ENCODE data around the gene DNAJB13.

The DNAJB13 gene

DNA sequence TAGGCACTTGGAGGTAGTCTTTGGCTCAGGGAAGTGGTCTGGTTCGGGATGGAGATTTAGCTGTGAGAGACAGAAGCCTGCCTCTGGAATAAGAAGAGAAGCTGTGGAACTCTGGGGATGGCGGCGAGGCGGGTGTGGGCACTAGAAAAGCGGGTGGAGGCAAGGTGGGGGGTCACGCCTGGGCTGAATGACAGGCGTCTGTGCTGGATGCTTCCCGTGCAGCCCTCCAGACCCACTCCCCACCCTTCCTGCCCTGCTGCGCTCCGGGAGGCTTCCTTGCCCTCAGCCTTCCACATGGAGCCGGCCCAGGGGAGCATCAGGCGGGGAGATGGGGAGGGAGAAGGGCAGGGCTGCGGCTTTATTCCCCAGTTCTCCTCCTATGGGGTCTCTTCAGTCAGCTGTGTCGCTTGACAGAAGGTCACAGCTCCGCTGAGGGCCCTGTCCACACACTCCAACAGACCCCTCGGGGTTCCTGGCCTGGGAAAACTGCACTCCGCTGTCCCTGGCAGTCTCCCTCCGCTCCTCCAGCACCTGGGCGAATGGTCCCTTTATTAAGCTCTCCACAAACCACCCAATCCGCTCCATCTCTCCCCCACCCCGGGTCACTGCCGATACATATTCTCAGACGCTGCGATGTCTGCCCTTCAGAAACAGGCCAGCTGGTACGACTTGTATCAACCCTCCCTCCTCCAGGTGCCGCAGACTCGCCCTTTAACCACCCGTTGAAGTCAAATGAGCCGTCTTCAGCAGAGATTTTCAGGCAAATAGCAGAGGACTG lies 6.2 kb downstream of the DNAJB13 start:
- FAIRE-seq = no peak

DNA sequence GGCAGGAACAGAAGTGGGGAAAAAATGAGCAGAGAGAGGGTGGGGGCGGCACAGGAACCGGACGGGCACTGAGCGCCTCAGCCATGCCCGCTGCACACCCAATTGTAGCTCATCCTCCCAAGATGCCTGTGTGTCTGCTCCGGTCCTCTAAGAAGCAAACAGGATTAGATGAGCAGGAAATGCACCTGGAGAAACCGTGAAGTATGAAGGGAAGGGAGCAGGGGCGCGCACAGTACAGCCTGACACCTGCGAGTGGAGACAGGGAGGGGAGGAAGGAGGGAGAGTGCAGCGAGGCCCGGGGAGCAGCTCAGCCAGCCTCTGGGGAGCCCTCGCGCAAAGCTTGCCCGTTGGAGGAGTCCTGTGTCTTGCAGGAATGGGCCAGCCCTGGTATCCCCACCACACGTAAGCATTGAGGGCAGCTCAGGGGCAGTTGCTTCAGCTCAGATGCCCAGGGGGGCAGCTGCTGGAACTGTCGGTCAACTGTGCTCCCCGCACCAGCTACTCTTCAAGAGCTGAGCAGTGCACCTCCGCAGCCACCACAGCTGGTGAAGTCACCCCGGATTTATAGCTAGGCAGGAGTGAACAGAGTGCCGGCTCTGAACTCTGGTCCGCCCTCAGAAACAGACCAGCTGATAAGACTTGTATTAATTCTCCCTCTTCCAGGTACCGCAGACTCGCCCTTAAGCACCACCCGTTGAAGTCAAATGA lies 7.0 kb downstream of the DNAJB13 start:
- no peak for FAIRE-seq

DNA sequence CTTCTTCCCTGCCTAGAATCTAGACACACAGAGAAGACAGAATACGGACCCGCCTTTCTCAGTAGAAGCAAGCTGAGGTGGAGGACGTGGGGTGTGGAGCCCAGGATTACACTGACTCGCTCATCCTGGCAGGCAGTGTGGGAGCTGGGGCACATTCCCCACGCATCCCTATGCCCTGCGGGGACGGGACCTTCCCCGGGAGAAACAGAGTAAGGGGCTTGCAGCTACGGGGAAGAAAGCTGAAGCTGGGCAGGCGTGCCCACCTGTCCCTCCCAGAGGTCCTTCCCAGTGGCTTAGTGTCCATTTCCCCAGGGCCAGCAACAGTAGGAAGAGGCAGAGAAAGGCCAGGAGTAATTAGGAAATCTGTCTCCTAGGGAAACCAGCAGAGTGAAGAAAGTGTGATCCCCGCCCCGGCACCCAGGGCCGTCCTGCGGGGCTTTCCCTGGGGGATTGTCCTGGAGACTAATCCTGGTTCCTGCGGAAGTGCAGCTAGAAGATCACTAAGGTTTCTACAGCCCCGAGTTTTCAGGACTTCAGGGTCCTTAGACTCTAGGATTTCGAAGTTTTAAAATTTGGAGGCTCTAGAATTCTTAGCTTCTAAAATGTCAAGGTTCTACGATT lies 7.8 kb downstream of the DNAJB13 start:
- FAIRE-seq = no peak

DNA sequence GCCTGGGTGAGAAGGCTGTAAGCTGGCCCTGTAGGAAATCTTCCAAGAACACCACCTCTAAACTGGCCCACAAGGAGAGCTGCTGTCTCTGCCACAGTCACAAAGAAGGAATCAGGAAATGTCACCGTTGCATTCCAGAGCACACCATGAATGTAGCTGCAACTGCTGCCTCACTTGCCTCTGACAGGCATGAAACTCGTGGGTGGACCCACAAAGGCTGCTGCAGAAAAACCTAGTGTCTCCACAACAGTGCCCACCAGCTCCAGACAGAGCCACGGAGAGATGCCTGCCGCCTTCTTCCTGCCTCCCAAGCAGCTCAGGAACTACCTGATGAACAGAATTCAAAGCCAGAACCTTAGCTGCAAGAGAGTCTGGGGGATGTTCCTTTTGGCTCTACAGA lies 10.5 kb downstream of the DNAJB13 start:
- FAIRE-seq = no peak

DNA sequence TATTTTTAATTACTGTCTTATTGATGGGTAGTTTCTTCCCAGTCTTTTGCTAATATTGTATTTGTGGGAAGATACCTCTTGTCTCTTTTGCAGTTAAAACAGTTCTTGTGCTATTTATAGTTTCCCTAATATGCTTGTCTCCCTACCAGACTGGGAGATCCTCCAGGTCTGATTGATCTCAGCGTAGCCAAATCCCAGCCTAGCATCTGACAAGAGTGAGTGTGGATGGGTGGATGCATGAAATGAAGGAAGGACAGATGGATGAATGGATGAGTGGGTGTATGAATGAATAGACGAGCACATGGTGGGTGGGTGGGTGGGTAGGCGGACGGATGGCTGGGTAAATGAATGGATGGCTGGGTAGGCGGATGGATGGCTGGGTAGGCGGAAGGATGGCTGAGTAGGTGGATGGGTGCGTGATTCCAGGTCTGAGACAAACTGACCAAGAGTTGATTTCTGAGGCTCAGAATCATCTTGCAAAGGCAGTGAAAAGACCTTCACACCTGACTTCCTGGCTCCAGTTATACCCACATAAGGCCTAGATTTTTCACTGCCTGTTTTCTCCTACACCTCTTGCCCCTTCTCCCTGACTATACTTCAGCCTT lies 11.4 kb downstream of the DNAJB13 start:
- FAIRE-seq = no peak

DNA sequence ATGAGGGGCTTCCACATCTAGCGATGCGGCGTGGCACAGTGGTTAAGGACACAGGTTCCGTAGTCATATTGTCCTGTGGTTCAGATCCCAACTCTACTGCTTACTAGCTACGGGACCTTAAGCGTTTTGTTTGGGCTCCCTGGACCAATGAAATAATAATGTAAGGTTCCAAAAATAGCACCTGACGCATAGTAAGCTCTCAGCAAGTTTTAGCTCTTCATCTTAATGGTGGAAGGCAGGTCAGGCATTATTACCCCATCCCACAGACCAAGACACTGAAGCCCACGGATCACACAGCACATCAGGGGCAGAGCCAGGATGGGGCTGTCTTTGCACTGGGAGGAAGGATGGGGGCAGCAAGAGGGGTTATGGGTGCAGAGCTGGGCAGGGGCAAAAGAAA lies 13.0 kb downstream of the DNAJB13 start:
- no peak for FAIRE-seq

DNA sequence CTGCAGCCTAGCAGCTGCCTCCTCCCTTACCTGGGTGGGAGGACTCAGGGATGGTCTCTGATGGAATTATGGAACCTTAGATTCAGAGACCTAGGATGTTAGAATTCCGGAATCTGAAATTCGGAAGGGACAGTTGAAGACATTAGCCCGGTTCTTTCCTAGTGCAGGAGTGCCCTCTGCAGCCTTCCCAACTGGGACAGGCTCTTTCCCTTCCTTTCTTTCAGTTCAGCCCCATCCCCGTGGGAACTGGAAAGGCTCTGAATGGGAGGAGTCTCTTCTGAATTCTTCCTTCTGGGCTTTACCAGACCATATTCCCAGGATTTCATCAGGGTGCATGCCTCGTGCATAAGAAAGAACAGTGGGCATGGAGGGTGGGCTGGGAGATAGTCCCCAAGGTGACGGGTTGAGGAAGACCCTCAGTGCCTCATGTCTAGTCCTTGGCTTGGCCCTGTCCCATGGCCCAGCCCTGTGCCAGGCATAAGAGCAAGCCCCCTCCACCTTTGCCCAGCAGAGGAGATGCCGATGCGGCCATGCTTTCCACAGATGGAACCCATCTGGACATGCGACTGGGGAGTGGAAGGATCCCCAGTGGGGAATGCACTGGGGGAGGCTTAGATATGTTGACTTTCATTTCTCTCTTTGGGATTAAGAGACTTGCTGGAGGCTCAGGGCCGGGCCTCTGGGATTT lies 14.4 kb downstream of the DNAJB13 start:
- no peak for FAIRE-seq

DNA sequence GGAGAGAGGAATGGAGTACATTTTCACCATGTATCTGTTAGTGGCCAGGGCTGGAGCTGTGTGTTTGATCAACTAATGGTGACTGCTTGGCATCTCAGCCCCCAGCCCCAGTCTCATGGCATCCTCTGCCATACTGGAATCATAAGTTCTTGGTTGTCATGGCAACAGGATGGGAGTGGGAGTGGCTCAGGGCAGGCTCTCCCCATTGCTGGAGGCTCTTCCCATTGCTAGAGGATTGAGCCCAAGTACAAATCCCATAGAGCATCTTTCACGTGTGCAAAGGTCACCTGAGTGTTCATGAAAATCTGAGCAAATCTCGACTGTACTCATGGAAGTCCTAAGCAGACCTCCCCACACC lies 14.9 kb downstream of the DNAJB13 start:
- no peak for FAIRE-seq

DNA sequence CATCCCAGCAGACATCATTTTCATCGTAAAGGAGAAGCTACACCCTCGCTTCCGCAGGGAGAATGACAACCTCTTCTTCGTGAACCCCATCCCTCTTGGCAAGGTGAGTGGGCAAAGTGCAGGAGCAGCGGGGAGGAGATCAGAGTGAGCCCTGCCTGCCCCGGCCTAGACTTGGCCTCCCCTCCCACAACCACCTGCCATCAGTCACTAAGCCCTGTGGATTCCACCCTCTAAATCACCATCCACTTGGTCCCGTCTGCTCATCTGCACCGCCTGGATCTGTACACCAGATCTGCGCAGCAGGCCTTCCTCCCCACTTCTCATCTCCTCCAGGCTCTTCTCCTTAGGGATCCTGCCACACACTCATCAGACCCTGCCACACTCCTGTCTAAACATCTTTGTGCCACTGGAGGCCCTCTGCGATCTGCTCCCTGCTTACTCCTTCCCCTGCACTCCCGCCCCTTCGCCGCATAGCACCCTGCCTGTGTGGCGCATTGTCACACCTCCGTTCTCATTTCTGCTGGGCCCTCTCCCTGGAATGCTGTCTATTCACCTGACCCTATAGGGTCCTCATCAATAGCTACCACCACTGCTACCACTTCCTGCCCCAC lies 17.6 kb downstream of the DNAJB13 start:
- no peak for FAIRE-seq

DNA sequence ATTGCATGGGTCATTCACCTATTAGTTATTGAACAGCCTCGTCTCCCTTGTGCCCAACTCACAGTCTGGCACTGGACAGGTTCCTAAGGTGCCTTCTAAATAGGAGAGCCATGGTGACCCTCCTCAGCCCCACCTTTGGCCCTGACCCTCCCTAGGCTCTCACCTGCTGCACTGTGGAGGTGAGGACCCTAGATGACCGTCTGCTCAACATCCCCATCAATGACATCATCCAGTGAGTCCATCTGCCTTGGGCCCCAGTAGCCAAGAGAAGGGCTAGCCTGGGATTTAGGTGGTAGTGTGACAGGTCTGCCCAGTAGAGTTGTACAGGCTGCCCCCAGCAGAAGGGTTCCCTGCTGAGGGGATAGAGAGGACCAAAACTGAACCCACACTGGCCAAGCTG lies 18.3 kb downstream of the DNAJB13 start:
- FAIRE-seq = no peak

DNA sequence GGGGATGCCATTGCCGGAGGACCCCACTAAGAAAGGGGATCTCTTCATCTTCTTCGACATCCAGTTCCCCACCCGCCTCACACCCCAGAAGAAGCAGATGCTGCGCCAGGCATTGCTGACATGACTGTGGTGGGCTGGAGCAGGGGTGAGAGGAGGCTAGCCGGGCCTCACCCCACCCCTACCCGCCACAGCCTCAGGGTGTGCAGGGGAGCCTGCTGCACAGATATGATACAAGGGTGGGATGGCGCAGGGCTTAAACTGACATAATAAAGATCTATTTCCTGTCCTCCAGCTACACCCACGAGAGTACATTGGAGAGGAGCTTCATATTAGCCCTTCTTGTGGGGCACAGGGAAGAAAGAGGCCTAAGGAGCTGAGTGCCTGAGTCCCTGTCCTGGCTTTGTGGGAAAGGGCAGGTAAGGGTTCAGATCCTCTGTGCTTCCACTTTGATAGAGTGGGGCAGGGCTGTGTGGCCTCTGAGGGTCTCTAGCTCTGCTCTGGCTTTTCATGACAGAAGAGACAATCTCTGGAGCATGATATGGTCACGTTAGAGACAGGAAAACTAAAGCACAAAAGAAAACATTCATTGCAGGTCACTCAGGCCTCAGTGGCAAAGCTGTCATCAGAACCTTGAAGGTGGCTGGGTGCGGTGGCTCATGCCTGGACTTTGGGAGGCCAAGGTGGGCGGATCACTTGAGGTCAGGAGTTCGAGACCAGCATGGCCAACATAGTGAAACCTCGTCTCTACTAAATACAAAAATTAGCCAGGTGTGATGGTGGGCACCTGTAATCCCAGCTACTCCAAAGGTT lies 19.4 kb downstream of the DNAJB13 start:
- FAIRE-seq = no peak

DNA sequence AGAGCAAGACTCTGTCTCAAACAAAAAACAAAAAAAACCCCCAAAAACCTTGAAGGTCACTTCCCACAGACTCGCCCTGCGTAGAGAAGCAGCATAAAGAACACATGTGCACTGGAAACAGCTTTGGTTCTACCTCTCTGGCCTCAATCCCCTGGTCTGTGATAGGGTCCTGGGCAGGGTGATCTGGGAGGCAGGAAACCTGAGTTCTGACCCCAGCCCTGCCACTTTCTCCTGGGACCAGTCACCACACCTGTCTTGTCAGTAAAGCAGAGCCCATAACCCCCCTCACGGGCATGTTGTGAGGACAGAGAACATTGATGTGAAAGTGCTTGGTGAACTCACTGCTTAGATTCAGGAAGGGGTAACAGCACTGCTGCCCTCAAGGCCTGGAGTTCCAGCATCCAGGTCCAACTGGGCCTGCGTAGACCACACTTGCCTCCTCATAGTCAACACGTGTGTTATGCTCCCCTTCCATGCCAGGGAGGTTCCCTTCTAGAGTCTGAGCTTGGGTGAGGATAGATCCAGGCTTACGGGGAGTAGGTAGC lies 20.4 kb downstream of the DNAJB13 start:
- no peak for FAIRE-seq

DNA sequence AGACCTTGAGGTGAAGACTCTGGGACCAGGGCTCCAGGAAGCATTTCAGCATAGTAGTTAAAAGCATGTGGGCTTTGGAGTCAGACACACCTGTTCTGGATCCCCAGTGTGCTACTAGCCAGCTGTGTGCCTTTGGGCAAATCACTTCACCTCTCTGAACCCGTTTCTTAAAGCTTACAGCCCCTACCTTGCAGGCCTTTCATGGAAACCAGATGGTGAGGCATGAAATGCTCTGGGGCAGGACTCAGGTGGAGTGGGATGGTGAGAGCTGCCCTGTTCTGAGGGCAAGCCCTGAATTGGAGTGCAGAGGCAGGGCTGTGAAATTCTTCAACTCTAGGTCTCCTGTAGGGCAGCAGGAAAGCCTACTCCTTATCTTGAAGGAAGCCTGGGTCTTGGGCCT lies 21.4 kb downstream of the DNAJB13 start:
- FAIRE-seq = no peak

DNA sequence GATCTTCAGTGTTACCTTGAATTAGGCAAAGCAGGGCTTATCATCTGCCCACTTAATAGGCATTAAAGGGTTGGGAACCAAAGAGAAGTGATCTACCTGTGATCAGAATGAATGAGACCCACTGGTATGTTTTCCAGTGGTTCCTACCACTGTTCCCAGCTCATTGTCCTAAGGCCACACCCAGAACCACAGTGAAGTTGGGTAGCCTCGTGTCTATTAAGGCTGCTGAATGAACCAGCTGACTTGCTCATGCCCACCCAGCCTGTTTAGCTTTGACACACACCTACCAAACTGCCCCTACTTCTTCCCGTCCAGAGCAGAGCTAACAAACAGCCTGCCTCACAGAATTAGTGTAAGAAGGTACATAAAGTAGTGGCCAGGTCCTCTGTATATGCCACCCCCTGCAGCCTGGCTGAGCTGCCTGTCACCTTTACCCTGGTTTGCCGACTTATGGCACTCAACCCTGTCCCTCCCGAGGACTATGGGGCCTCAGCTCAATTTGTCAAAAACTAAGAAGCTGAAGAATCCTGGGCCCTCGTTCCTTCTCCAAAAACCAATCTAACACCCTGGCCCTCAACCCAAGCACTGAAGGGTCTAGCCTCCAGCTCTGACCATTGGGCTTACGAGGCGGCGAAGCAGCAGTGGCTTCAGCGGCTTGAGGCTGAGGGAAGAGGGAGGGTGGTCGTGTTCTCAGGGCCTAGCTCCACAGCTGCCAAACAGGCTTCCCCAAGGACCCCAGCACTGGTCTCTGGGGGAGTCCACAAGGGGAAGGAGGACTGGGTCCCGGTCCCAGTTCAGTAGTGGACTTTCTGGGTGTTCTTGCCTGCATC lies 22.0 kb downstream of the DNAJB13 start:
- FAIRE-seq = no peak

DNA sequence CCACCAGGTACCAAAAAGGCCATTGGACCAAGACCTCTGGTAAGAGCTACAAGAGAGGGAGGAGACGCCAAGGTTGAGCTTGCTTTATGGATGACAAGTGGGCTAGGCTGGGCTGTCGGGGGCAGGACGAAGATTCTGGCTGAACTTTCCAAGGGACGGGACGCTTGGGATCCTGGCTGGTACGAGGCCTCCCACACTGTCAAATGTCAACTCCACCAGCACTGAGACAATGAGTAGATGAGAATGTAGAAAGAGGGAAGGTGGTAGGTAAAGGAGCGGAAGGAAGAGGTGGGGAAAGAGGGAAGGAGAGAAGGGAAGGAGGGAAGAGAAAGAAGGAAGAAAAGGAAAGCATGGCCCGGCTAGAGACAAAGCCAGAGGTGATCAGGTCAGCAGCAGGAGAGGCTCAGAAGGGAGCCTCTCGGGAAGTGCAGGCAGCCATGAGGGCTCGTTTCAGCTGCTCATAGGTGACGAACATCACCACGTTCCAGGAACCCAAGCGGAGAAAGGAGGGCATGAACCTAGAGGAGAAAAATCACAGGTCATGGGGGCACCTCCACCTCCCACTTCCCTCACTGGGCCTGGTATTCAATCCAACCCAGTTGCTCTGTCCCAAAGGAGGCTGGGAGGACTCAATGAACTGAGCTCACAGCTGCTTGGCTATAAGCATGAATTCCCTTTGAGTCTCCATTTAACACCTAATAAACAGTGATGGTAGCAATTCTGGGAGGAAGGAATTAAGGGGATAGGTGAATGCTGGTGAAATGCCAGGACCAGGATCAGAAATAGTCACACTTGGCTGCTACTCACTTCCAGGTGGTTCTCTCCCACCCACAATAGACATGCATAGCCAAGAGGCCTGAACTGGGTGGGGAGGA lies 24.0 kb downstream of the DNAJB13 start:
- FAIRE-seq = no peak

DNA sequence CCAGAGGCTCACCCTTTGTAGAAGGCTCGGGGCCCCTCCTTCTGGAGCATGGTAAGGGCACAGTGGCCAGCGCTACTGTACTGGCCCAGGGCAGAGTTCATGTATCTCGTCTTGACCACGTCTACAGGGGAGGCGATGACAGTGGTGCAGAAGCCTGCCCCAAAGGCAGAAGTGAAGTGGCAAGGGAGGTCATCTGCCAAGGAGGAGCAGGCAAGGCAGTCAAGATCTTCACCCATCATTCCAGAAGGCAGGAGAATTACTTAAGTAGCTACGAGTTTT lies 24.6 kb downstream of the DNAJB13 start:
- no peak for FAIRE-seq

DNA sequence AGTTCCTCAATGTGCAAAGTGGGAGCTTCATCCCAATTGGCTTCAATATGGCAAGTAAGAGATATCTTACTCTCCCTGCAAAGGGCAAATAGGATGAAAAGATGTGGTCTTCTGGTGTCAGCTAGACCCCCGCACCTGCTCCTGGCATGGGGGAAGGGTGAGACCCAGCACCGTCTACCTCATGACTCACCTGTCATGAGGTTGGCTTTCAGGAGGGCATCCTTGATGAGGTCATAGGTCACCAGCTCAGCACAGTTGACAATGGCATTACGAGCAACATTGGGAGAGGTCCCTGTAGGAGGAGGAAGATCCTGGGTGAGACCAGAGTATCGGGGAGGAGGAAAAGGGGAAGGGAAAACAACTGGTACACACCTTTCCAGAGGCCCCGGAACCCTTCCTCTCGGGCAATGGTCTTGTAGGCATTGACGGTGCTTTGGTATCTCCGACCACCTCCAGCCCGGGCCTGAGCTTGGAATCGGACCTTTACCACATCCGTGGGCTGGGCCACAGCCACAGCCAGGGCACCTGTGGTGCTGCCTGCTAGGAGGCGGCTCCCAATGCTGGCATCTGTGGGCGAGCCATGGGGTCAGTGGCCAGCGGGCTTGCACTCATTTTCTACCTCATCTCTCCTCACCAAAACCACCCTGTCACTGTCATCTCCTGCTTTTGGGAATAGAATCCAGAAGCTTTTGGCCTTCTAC lies 25.8 kb downstream of the DNAJB13 start:
- no peak for FAIRE-seq

DNA sequence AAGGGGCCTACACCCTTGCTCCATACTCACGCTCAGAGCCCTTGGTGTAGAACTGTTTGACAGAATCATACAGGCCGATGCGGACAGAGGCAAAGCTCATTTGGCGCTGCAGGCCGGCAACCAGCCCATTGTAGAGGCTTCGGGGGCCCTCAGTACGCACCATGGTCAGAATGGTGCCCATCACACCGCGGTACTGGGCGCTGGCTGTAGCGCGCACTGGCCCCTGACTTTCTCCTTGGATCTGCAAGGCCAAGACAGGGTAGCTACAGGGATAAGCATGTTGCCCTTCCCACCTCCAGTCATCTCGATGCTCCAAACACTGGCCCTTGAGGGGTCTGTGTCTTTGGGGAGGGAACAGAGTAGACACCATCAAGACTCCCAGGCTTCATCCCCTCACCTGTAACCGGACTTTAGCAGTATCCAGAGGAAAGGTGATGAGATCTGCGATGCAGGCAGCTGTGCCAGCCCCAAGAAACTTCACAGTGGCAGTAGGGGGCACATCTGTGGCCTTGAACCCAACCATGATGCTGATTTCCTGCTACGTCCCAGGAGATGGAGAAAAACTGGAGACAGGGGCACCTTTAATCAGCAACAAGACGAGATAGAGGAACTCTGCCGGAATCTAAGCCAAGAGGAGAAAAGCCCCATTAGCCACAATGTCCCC lies 27.2 kb downstream of the DNAJB13 start:
- FAIRE-seq = no peak
